Measurements from ENCODE around the gene IFIT2.

Gene IFIT2

GRCh38 chr10:89297791-89298190, 4.1 kb upstream of the IFIT2 start:
- no peak overlapping the region for H3K9ac ChIP-seq (ENCODE audit: low read depth, low read length)
- H3K4me3 ChIP-seq (ENCODE audit: low read length) = no peak overlapping the region
- peaks cover 9% of the 10 kb centered on the region; the same call in 1 of the 2 replicates for H3K4me1 ChIP-seq (ENCODE audit: insufficient read depth, low read length)
- H3K27ac ChIP-seq (ENCODE audit: low read depth, low read length) = no peak overlapping the region
- H3K36me3 ChIP-seq (ENCODE audit: insufficient read depth, low read length) = no peaks in the 10 kb centered on the region
- no peaks in the 10 kb centered on the region for H3K27me3 ChIP-seq (ENCODE audit: insufficient read depth, low read length)
- 89% methylated on average over 4 of the region's 5 CpGs for WGBS
- no peaks in the 10 kb centered on the region for H3K9me3 ChIP-seq (ENCODE audit: insufficient read depth, low read depth, low read length)

GRCh38 chr10:89299031-89299430, 2.8 kb upstream of the IFIT2 start:
- no peaks in the 10 kb centered on the region for H3K9me3 ChIP-seq (ENCODE audit: insufficient read depth, low read depth, low read length)
- H3K4me1 ChIP-seq (ENCODE audit: insufficient read depth, low read length) = peaks cover 9% of the 10 kb centered on the region; the same call in 1 of the 2 replicates
- no peak overlapping the region for H3K4me3 ChIP-seq (ENCODE audit: low read length)
- no peak overlapping the region for H3K27ac ChIP-seq (ENCODE audit: low read depth, low read length)
- H3K9ac ChIP-seq (ENCODE audit: low read depth, low read length) = no peak overlapping the region
- H3K27me3 ChIP-seq (ENCODE audit: insufficient read depth, low read length) = no peaks in the 10 kb centered on the region
- WGBS = 100% methylated on average over 2 of the region's 4 CpGs
- no peaks in the 10 kb centered on the region for H3K36me3 ChIP-seq (ENCODE audit: insufficient read depth, low read length)

DNA sequence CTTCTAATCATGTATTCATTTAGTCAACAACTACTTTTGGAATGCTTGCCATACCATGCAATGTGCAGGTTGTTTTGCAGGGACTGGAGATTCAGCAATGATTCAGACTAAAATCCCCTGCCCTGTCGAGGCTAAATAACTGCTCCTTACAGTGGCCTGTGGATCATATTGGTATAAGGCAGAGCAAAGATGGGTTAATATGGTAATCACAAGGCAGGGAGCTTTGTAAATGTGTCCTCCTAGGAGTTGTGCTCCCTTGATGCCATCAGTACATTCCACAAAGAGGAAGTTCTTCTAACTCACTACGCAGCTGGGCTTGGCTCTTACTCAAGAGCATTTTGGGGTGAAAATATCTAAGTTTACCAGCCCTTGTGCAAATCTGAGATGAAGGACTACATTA, 614 bp upstream of the IFIT2 start:
- H3K4me1 ChIP-seq (ENCODE audit: insufficient read depth, low read length) = peaks cover 9% of the 10 kb centered on the region; the same call in 1 of the 2 replicates
- H3K27me3 ChIP-seq (ENCODE audit: insufficient read depth, low read length) = no peaks in the 10 kb centered on the region
- WGBS = 95% methylated on average over 2 of the region's 2 CpGs
- no peaks in the 10 kb centered on the region for H3K9me3 ChIP-seq (ENCODE audit: insufficient read depth, low read depth, low read length)
- no peak overlapping the region for H3K27ac ChIP-seq (ENCODE audit: low read depth, low read length)
- H3K9ac ChIP-seq (ENCODE audit: low read depth, low read length) = no peak overlapping the region
- no peaks in the 10 kb centered on the region for H3K36me3 ChIP-seq (ENCODE audit: insufficient read depth, low read length)
- no peak overlapping the region for H3K4me3 ChIP-seq (ENCODE audit: low read length)

DNA sequence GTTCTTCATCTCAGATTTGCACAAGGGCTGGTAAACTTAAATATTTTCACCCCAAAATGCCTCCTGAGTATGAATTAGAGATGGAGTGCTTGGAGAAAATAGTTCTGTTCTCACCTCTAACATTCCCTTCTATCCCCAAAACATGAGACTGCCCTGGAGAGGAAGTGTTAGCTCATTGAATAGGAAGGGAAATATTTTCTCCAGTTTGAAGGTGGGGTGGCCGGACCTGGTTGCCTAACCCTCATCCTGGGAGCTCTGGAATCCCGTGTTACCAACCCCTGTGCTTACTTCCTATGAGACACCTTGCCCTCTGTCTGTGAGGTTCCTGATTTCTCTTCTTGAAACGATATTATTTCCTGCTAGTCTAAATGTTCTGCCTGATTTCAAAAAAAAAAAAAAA, 779 bp downstream of the IFIT2 start:
- Histone ChIP-seq H3K36me3 (ENCODE audit: insufficient read depth, low read length) (no peaks in the 10 kb centered on the region), H3K4me1 (ENCODE audit: insufficient read depth, low read length) (peaks cover 9% of the 10 kb centered on the region; the same call in 1 of the 2 replicates), H3K9me3 (ENCODE audit: insufficient read depth, low read depth, low read length) (no peaks in the 10 kb centered on the region), H3K27ac (ENCODE audit: low read depth, low read length) (no peak overlapping the region), H3K9ac (ENCODE audit: low read depth, low read length) (no peak overlapping the region), H3K27me3 (ENCODE audit: insufficient read depth, low read length) (no peaks in the 10 kb centered on the region), H3K4me3 (ENCODE audit: low read length) (no peak overlapping the region)
- 80% methylated on average over 3 of the region's 3 CpGs for WGBS

DNA sequence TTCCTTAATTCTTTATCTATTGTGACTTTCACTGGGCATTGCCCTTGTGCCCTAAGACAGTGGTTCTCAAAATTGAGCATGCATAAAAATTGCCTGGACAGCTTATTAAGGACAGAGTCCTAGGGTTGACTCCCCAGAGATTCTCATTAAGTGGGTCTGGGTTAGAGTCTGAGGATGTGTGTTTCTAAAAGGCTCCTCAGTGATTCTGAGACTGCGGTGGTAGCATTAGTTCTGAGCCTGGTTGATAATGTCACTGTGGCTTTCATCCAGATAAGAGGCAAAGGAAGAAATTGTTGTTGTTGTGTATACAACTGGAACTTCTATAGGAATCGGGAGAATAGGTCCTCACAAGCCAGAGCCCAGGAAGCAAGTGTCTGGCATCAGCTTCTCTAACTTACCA, 1.3 kb downstream of the IFIT2 start:
- Histone ChIP-seq H3K27ac (ENCODE audit: low read depth, low read length) (no peak overlapping the region), H3K9me3 (ENCODE audit: insufficient read depth, low read depth, low read length) (no peaks in the 10 kb centered on the region), H3K36me3 (ENCODE audit: insufficient read depth, low read length) (no peaks in the 10 kb centered on the region), H3K4me1 (ENCODE audit: insufficient read depth, low read length) (peaks cover 9% of the 10 kb centered on the region; the same call in 1 of the 2 replicates), H3K9ac (ENCODE audit: low read depth, low read length) (no peak overlapping the region), H3K27me3 (ENCODE audit: insufficient read depth, low read length) (no peaks in the 10 kb centered on the region), H3K4me3 (ENCODE audit: low read length) (no peak overlapping the region)
- 94% methylated on average over 2 of the region's 2 CpGs for WGBS

DNA sequence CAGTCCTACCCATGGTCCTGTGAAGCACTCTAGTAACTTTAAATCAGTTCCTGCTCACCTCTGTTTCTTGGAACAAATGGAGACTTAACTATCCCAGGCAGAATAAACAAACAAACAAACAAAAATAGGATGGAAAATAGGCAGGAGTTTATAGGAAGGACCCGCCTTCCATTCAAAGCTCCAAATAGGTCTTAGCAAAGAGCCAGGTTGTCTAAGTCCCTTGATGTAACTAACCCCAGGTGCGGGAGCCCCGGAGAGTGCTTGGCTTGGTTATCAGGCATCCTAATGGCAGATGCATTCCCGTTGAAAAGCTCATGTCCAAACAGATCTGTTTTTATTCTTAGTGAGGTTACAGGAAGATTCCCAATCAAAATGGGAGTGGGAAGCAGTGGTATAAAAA, 2.2 kb downstream of the IFIT2 start:
- no peaks in the 10 kb centered on the region for H3K36me3 ChIP-seq (ENCODE audit: insufficient read depth, low read length)
- H3K4me3 ChIP-seq (ENCODE audit: low read length) = no peak overlapping the region
- no peak overlapping the region for H3K27ac ChIP-seq (ENCODE audit: low read depth, low read length)
- H3K9ac ChIP-seq (ENCODE audit: low read depth, low read length) = no peak overlapping the region
- no peaks in the 10 kb centered on the region for H3K27me3 ChIP-seq (ENCODE audit: insufficient read depth, low read length)
- H3K9me3 ChIP-seq (ENCODE audit: insufficient read depth, low read depth, low read length) = no peaks in the 10 kb centered on the region
- H3K4me1 ChIP-seq (ENCODE audit: insufficient read depth, low read length) = peaks cover 9% of the 10 kb centered on the region; the same call in 1 of the 2 replicates
- 88% methylated on average over 4 of the region's 4 CpGs for WGBS

DNA sequence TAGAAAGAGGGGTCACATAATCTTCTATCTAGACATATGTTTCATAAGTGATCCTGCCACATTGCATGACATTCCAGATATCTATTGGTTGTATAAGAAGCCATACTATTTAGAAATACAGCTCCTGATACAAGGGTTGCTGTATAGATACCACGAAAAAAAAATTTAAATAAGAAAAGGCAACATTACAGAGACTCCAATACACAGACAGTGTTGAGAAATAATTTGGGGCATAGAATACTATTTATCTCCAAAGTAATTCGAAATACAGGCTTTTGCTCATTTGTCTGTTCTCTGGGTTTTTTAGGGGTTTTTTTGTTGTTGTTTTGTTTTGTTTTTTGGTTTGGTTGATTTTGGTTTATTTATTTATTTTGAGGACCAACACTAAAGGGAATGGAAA, 2.6 kb downstream of the IFIT2 start:
- Histone ChIP-seq H3K27me3 (ENCODE audit: insufficient read depth, low read length) (no peaks in the 10 kb centered on the region), H3K27ac (ENCODE audit: low read depth, low read length) (no peak overlapping the region), H3K4me3 (ENCODE audit: low read length) (no peak overlapping the region), H3K36me3 (ENCODE audit: insufficient read depth, low read length) (no peaks in the 10 kb centered on the region), H3K9me3 (ENCODE audit: insufficient read depth, low read depth, low read length) (no peaks in the 10 kb centered on the region), H3K4me1 (ENCODE audit: insufficient read depth, low read length) (peaks cover 9% of the 10 kb centered on the region; the same call in 1 of the 2 replicates), H3K9ac (ENCODE audit: low read depth, low read length) (no peak overlapping the region)
- WGBS = 100% methylated on average over 1 of the region's 2 CpGs

GRCh38 chr10:89304925-89305324, 3.1 kb downstream of the IFIT2 start:
- Histone ChIP-seq H3K4me3 (ENCODE audit: low read length) (no peak overlapping the region), H3K27ac (ENCODE audit: low read depth, low read length) (no peak overlapping the region), H3K4me1 (ENCODE audit: insufficient read depth, low read length) (peaks cover 9% of the 10 kb centered on the region; the same call in 1 of the 2 replicates), H3K36me3 (ENCODE audit: insufficient read depth, low read length) (no peaks in the 10 kb centered on the region), H3K9me3 (ENCODE audit: insufficient read depth, low read depth, low read length) (no peaks in the 10 kb centered on the region), H3K9ac (ENCODE audit: low read depth, low read length) (no peak overlapping the region), H3K27me3 (ENCODE audit: insufficient read depth, low read length) (no peaks in the 10 kb centered on the region)

DNA sequence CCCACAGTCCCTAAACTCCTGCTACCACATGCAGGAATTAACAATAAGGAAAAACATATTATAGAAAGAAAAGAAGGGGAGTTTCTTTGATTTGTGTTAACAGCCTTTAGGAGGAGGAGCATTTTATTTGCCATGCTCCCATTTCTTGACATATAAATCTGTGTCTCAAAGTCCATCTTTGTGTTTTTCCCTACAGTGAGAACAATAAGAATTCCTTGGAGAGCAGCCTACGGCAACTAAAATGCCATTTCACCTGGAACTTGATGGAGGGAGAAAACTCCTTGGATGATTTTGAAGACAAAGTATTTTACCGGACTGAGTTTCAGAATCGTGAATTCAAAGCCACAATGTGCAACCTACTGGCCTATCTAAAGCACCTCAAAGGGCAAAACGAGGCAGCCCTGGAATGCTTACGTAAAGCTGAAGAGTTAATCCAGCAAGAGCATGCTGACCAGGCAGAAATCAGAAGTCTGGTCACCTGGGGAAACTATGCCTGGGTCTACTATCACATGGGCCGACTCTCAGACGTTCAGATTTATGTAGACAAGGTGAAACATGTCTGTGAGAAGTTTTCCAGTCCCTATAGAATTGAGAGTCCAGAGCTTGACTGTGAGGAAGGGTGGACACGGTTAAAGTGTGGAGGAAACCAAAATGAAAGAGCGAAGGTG, 4.1 kb downstream of the IFIT2 start:
- WGBS = 93% methylated on average over 9 of the region's 9 CpGs
- no peaks in the 10 kb centered on the region for H3K9me3 ChIP-seq (ENCODE audit: insufficient read depth, low read depth, low read length)
- no peak overlapping the region for H3K9ac ChIP-seq (ENCODE audit: low read depth, low read length)
- no peak overlapping the region for H3K4me3 ChIP-seq (ENCODE audit: low read length)
- H3K27me3 ChIP-seq (ENCODE audit: insufficient read depth, low read length) = no peaks in the 10 kb centered on the region
- H3K27ac ChIP-seq (ENCODE audit: low read depth, low read length) = no peak overlapping the region
- H3K36me3 ChIP-seq (ENCODE audit: insufficient read depth, low read length) = no peaks in the 10 kb centered on the region
- peaks cover 9% of the 10 kb centered on the region; the same call in 1 of the 2 replicates for H3K4me1 ChIP-seq (ENCODE audit: insufficient read depth, low read length)

- WGBS = 96% methylated on average over 13 of the region's 13 CpGs
- Histone ChIP-seq H3K27me3 (ENCODE audit: insufficient read depth, low read length) (no peaks in the 10 kb centered on the region), H3K9me3 (ENCODE audit: insufficient read depth, low read depth, low read length) (no peaks in the 10 kb centered on the region), H3K36me3 (ENCODE audit: insufficient read depth, low read length) (no peaks in the 10 kb centered on the region), H3K27ac (ENCODE audit: low read depth, low read length) (no peak overlapping the region), H3K4me1 (ENCODE audit: insufficient read depth, low read length) (peaks cover 5% of the 10 kb centered on the region; the same call in 1 of the 2 replicates), H3K9ac (ENCODE audit: low read depth, low read length) (no peak overlapping the region), H3K4me3 (ENCODE audit: low read length) (no peak overlapping the region)
These were observed 4.8 kb downstream of the IFIT2 start for GRCh38 chr10:89306434-89307268.

GRCh38 chr10:89307269-89307577, 5.4 kb downstream of the IFIT2 start:
- no peak overlapping the region for H3K9ac ChIP-seq (ENCODE audit: low read depth, low read length)
- no peaks in the 10 kb centered on the region for H3K36me3 ChIP-seq (ENCODE audit: insufficient read depth, low read length)
- H3K4me1 ChIP-seq (ENCODE audit: insufficient read depth, low read length) = peaks cover under 1% of the 10 kb centered on the region; the same call in 1 of the 2 replicates
- no peaks in the 10 kb centered on the region for H3K9me3 ChIP-seq (ENCODE audit: insufficient read depth, low read depth, low read length)
- no peak overlapping the region for H3K4me3 ChIP-seq (ENCODE audit: low read length)
- no peaks in the 10 kb centered on the region for H3K27me3 ChIP-seq (ENCODE audit: insufficient read depth, low read length)
- no peak overlapping the region for H3K27ac ChIP-seq (ENCODE audit: low read depth, low read length)

Data from HUES64 (cell line).